ENCODE measurements around the gene MTG1. TPM values are rescaled to one million over a fixed set of nuclear protein-coding genes. Genes with fewer than 3 reads are reported as not detected.
"Not testable (repeated sequence)": the region's sequence is repeated elsewhere in the genome, so short reads cannot be mapped to it uniquely, and the experiment has no call there.

The MTG1 gene
- polyA plus RNA-seq, 6 donors from 2014 or later: 41.1 to 82.6 (median 47.3) TPM

DNA sequence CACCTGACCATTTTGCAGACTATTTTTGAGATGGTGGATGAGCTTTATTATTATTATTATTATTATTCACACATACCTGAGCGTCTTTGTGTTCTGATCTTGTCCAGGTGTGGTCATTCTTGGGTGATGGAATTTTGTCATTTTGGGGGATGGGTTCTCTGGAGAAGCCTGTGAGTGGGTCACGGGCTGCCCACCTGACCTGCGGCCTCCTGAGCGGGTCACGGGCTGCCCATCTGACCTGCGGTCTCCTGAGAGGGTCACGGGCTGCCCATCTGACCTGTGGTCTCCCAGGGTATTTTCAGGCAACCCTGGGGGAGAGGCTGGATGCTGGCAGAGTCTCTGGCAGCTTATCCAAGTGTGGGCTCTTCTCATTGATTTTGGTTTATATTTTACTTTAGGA is 67.1 kb downstream of the MTG1 start:
- Mint-ChIP-seq H3K4me3 (no peak overlapping the region), H3K27ac (no peak overlapping the region), H3K27me3 (no peaks in the 10 kb centered on the region), H3K36me3 (no peaks in the 10 kb centered on the region), H3K9me3 (peaks cover 0 to 1% (median 0%) of the 10 kb centered on the region in 7 donors), H3K4me1 (peaks cover 0 to 4% (median 0%) of the 10 kb centered on the region in 3 donors)
- DNase-seq: no peak
- ATAC-seq (ENCODE audit: low read depth in 2 of 2): no peak

DNA sequence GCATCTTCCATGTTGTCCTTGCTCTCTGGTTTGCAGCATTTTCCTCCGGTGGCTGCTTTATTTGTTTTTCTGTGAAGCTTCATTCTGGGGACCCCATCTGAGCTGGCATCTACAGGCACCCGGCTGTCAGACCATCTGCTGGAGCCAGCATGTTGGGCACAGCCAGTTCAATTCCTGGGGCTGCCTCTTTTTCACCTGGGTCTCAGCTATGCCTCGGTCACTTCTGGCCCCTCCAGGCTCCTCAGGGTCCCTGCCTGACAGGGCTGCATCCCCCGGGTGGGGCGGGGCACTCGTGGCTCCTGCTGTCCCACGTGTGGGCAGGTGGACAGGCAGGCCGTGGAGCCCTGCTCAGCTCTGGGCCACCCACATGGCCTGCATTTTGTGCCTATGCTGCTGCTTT is 67.9 kb downstream of the MTG1 start:
- Mint-ChIP-seq H3K36me3 (peaks cover 0 to 1% of the 10 kb centered on the region in 2 donors), H3K27me3 (peaks cover 0 to 5% (median 0%) of the 10 kb centered on the region in 3 donors), H3K4me3 (no peak overlapping the region), H3K27ac (no peak overlapping the region), H3K9me3 (peaks cover 0 to 1% (median 0%) of the 10 kb centered on the region in 7 donors), H3K4me1 (peaks cover 0 to 4% (median 0%) of the 10 kb centered on the region in 3 donors)
- no peak for DNase-seq
- ATAC-seq (ENCODE audit: low read depth in 2 of 2): no peak

DNA sequence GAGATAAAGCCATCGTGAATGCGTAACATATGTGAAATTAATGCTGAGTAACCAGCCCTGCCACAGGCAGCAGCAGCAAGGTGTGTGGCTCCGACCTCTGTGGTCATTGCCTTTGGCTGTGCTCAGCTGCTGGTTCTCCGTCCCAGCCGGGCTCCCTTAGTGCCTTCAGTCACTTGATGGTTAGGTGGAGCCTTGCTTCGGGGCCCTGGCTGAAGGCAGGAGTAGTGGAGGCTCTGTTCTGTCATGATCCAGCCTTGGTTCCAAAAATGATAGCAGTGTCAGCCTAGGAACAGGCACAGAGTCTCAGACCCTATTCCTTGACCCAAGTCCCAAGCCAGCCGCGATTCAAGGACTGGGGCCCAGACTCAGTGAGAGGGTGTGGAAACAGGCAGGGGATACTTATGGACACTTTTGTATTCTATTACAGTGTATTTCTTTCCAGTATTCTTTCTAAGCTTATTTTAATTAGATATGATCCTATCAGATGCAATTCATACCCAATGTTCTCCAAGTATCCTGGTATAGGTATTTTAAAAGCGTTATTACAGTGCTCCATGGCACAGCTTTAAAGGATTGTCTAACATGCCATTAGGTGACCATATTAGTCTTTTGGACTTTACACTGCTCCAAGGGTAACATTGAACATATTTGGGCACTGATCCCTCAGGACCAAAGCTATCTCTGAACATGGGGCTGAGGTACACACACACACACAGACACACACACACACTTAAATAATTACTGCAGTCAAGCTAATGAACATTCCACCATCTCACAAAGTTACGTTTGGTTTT is 68.8 kb downstream of the MTG1 start:
- Mint-ChIP-seq H3K36me3 (peaks cover 3 to 10% of the 10 kb centered on the region in 2 donors), H3K4me1 (peaks cover 0 to 4% (median 0%) of the 10 kb centered on the region in 3 donors), H3K27me3 (peaks cover 0 to 5% (median 0%) of the 10 kb centered on the region in 3 donors), H3K4me3 (no peak overlapping the region), H3K27ac (peak overlapping the region in 1 of 6 donors; percentile 61), H3K9me3 (peaks cover 0 to 1% (median 0%) of the 10 kb centered on the region in 7 donors)
- DNase-seq (no peak), ATAC-seq (ENCODE audit: low read depth in 2 of 2) (no peak)

DNA sequence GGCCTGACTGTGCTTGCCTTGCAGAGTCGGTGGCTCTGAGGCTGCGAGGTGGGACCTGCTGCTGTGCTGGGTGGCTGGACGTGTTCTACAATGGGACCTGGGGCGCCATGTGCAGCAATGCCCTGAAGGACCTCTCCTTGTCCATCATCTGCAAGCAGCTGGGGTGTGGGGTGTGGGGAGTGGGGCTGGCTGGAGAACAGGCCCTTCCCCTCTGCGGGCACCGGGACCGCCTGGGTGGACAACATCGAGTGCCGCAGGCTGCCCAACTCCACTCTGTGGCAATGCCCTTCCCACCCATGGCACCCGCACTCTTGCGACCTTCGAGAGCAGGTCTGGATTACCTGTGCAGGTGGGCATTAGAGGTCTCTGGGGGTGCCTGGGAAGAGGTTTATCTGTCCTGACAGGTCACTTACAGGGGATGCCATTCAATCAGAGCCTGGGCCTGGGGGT is 70.7 kb downstream of the MTG1 start:
- no peak overlapping the region for H3K4me3 Mint-ChIP-seq
- peaks cover 0 to 4% (median 0%) of the 10 kb centered on the region in 3 donors for H3K4me1 Mint-ChIP-seq
- no peak for DNase-seq
- H3K27me3 Mint-ChIP-seq: peaks cover 0 to 5% (median 0%) of the 10 kb centered on the region in 3 donors
- ATAC-seq (ENCODE audit: low read depth in 2 of 2): no peak
- H3K36me3 Mint-ChIP-seq: peaks cover 11 to 19% of the 10 kb centered on the region in 2 donors
- no peak overlapping the region for H3K27ac Mint-ChIP-seq
- H3K9me3 Mint-ChIP-seq: peaks cover 0 to 12% (median 3%) of the 10 kb centered on the region in 7 donors

DNA sequence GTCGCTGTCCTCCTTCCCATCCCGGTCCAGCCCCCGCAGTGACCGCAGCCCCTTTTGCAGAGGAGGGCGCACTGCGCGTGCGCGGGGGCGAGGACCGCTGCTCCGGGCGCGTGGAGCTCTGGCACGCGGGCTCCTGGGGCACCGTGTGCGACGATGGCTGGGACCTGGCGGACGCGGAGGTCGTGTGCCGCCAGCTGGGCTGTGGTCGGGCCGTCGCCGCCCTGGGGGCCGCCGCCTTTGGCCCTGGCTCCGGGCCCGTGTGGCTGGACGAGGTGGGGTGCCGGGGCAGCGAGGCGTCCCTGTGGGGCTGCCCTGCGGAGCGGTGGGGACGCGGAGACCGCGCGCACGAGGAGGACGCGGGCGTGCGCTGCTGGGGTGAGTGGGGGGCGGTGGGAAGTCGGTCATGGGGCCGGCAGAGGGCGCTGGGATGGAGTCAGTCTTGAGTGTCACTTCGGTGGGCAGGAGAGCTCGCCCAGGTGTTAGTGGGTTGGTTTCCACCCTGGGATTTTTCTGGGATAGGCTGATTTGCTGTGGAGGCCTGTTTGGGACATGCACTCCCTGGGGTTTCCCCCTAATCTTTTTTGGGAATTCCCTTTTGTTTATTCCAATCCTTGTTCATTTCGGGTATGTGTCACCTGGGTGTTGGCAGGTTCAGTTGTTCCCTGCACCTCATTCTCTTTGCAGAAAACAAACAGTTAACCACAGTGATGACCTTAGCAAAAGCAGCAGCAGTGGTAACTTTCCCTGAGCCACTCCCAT is 71.4 kb downstream of the MTG1 start:
- Mint-ChIP-seq H3K27ac (no peak overlapping the region), H3K4me1 (peaks cover 0 to 4% (median 0%) of the 10 kb centered on the region in 3 donors), H3K36me3 (peaks cover 11 to 25% of the 10 kb centered on the region in 2 donors), H3K27me3 (peaks cover 0 to 5% (median 0%) of the 10 kb centered on the region in 3 donors), H3K4me3 (no peak overlapping the region), H3K9me3 (peaks cover 0 to 18% (median 3%) of the 10 kb centered on the region in 7 donors)
- no peak for ATAC-seq (ENCODE audit: low read depth in 2 of 2)
- no peak for DNase-seq

GRCh38 chr10:133465950-133466474 is 72.1 kb downstream of the MTG1 start:
- peaks cover 0 to 20% (median 3%) of the 10 kb centered on the region in 7 donors for H3K9me3 Mint-ChIP-seq
- no peak overlapping the region for H3K4me3 Mint-ChIP-seq
- ATAC-seq (ENCODE audit: low read depth in 2 of 2): no peak
- DNase-seq: no peak
- H3K4me1 Mint-ChIP-seq: peaks cover 0 to 4% (median 0%) of the 10 kb centered on the region in 3 donors
- peaks cover 0 to 5% (median 0%) of the 10 kb centered on the region in 3 donors for H3K27me3 Mint-ChIP-seq
- peaks cover 11 to 26% of the 10 kb centered on the region in 2 donors for H3K36me3 Mint-ChIP-seq
- H3K27ac Mint-ChIP-seq: peak overlapping the region in 1 of 6 donors; percentile 51

GRCh38 chr10:133466683-133467275 is 72.8 kb downstream of the MTG1 start:
- ATAC-seq (ENCODE audit: low read depth in 2 of 2) (no peak), DNase-seq (no peak)
- H3K4me3 Mint-ChIP-seq: no peak overlapping the region
- peaks cover 11 to 26% of the 10 kb centered on the region in 2 donors for H3K36me3 Mint-ChIP-seq
- H3K27ac Mint-ChIP-seq: peak overlapping the region in 1 of 6 donors; percentile 2
- H3K4me1 Mint-ChIP-seq: peaks cover 0 to 4% (median 0%) of the 10 kb centered on the region in 3 donors
- peaks cover 0 to 5% (median 0%) of the 10 kb centered on the region in 3 donors for H3K27me3 Mint-ChIP-seq
- peaks cover 0 to 20% (median 3%) of the 10 kb centered on the region in 7 donors for H3K9me3 Mint-ChIP-seq

- Mint-ChIP-seq H3K9me3 (peaks cover 0 to 20% (median 3%) of the 10 kb centered on the region in 7 donors), H3K27ac (peak overlapping the region in 1 of 6 donors; percentile 2), H3K27me3 (peaks cover 0 to 5% (median 0%) of the 10 kb centered on the region in 3 donors), H3K4me1 (peaks cover 0 to 4% (median 0%) of the 10 kb centered on the region in 3 donors), H3K4me3 (no peak overlapping the region), H3K36me3 (peaks cover 11 to 26% of the 10 kb centered on the region in 2 donors)
- DNase-seq: no peak
- ATAC-seq (ENCODE audit: low read depth in 2 of 2): no peak
Measured at GRCh38 chr10:133467286-133467911, 73.4 kb downstream of the MTG1 start.

DNA sequence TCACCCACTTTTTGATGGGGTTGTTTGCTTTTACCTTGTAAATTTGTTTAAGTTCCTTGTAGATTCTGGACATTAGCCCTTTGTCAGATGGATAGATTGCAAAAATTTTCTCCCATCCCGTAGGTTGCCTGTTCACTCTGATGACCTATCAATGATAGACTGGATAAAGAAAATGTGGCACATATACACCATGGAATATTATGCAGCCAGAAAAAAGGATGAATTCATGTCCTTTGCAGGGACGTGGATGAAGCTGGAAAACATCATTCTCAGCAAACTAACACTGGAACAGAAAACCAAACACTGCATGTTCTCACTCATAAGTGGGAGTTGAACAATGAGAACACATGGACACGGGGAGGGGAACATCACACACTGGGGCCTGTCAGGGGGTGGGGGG is 75.2 kb downstream of the MTG1 start:
- Mint-ChIP-seq H3K27ac (peak overlapping the region in 1 of 6 donors; percentile 29), H3K9me3 (peaks cover 0 to 20% (median 6%) of the 10 kb centered on the region in 7 donors), H3K36me3 (peaks cover 11 to 35% of the 10 kb centered on the region in 2 donors)
- H3K4me3 Mint-ChIP-seq; ATAC-seq (ENCODE audit: low read depth in 2 of 2); H3K4me1 Mint-ChIP-seq; H3K27me3 Mint-ChIP-seq; DNase-seq: not testable (repeated sequence)

DNA sequence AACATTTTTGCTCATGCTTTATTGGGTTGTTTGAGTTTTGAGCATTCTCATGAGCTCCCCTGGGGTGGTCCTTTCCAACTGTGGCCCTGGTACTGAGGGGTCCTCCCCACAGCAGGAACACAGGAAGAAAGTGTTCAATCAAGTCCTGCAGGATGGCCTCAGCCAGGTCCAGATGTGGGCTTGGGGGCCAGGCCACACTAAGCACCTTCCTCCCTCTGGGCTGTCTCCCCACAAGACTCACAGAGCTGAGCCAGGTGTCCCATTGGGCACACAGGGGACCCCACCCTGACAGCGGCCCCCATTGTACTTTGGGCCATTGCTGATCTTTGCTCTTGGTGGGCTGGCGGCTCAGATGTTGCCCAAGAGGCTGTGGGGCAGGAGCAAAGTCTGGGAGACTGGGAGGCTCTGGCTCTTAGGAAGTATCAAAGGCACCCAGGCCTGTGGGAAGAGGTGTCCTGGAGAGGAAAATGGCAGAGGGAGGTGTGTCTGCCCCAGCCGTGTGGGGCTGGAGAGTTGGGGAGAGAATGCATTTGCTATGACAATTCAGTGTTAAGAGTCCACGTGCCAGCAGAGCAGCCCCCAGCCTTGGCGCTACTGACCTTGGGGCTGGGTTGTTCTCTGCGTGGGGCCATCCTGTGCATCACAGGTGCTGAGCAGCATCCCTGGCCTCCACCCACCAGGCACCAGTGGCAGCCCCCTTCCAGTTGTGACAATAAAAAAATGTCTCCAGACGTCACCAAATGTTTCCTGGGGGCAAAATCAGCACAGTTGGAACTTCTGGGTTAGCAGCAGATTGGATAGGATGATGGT is 77.5 kb downstream of the MTG1 start:
- peaks cover 0 to 20% (median 6%) of the 10 kb centered on the region in 7 donors for H3K9me3 Mint-ChIP-seq
- peak overlapping the region in 1 of 6 donors; percentile 14 for H3K27ac Mint-ChIP-seq

More for the DNA sequence above, 77.5 kb downstream of the MTG1 start:
- DNase-seq (no peak), ATAC-seq (ENCODE audit: low read depth in 2 of 2) (no peak)
- Mint-ChIP-seq H3K27me3 (peaks cover 0 to under 1% (median 0%) of the 10 kb centered on the region in 3 donors), H3K36me3 (peaks cover 11 to 35% of the 10 kb centered on the region in 2 donors), H3K4me1 (peaks cover 3 to 6% (median 5%) of the 10 kb centered on the region in 3 donors), H3K4me3 (peak overlapping the region in 1 of 8 donors; percentile 63)
